OCI-LY7 (cell line): ENCODE data around the gene MEST. TPM values are rescaled to one million over a fixed set of nuclear protein-coding genes. Genes with fewer than 3 reads are reported as not detected.
A peak's percentile ranks its signal among the peaks of the same experiment; 100 is the strongest.

Source experiments
- BruUV-seq: library from RNA; stranded (reverse); fragments of 400-500 nt; replicated peaks from 2 replicates; lab custom pipeline; 2021; lab: Mats Ljungman, UMichigan
- CTCF ChIA-PET: fragments of 300-600 bp; sonication (Branson Sonifier 250); formaldehyde crosslinking; loops from one replicate; lab custom pipeline; 2022; ENCODE audit warnings: antibody characterized with exemption; ENCODE audit not compliant: unreplicated experiment; lab: Charles Lee
- POLR2A ChIA-PET: fragments of 300-600 bp; sonication (Branson Sonifier 250); formaldehyde crosslinking; loops from one replicate; lab custom pipeline; 2022; ENCODE audit warnings: antibody characterized with exemption; lab: Charles Lee
- DNase-seq: peaks from one replicate; pipeline ENCODE4 v3.0.0-alpha.2; 2015; ENCODE audit warnings: low spot score
- H2AFZ ChIP-seq: fragments of 200-600 bp; sonication (generic), shearing (Covaris generic); 2 replicates; pipeline ENCODE4 v1.6.1; 2014; ENCODE audit warnings: mild to moderate bottlenecking, antibody characterized with exemption, low read length, moderate library complexity
- H3K27ac ChIP-seq: fragments of 200-600 bp; sonication (generic); 2 replicates; pipeline ENCODE4 v1.5.1; 2014; ENCODE audit warnings: mixed run types, low read depth, mild to moderate bottlenecking, moderate library complexity, low read length, inconsistent platforms; ENCODE audit not compliant: poor library complexity, severe bottlenecking
- H3K36me3 ChIP-seq: fragments of 200-600 bp; sonication (generic); 2 replicates; pipeline ENCODE4 v1.6.1; 2014; ENCODE audit warnings: mild to moderate bottlenecking, antibody characterized with exemption, low read length, moderate library complexity, mixed read lengths; ENCODE audit not compliant: insufficient read depth
- H3K4me1 ChIP-seq: fragments of 200-600 bp; sonication (generic); 2 replicates; pipeline ENCODE4 v1.5.1; 2014; ENCODE audit warnings: mild to moderate bottlenecking, low read length; ENCODE audit not compliant: insufficient read depth, poor library complexity, severe bottlenecking
- H3K4me2 ChIP-seq: fragments of 200-600 bp; sonication (generic); 2 replicates; pipeline ENCODE4 v1.6.1; 2014; ENCODE audit warnings: mild to moderate bottlenecking, low read length
- H3K4me3 ChIP-seq: fragments of 200-600 bp; sonication (generic); 2 replicates; pipeline ENCODE4 v1.5.1; 2014; ENCODE audit warnings: mild to moderate bottlenecking, low read depth, low read length; ENCODE audit not compliant: poor library complexity, severe bottlenecking
- H3K79me2 ChIP-seq: fragments of 200-600 bp; sonication (generic); 2 replicates; pipeline ENCODE4 v1.6.1; 2016; ENCODE audit warnings: low read depth, mild to moderate bottlenecking, low read length, moderate library complexity, mixed read lengths; ENCODE audit not compliant: insufficient read depth
- H3K9me2 ChIP-seq: fragments of 200-600 bp; sonication (generic); 2 replicates; pipeline ENCODE4 v1.6.1; 2016; ENCODE audit warnings: mild to moderate bottlenecking, low read length, mixed read lengths; ENCODE audit not compliant: insufficient read depth
- H3K9me3 ChIP-seq: fragments of 200-600 bp; sonication (generic); 2 replicates; pipeline ENCODE4 v1.6.1; 2014; ENCODE audit warnings: mild to moderate bottlenecking, mixed run types, low read length, mixed read lengths
- H4K20me1 ChIP-seq: fragments of 200-600 bp; sonication (generic); 2 replicates; pipeline ENCODE4 v1.6.1; 2014; ENCODE audit warnings: mild to moderate bottlenecking, antibody characterized with exemption, low read length, moderate library complexity, mixed read lengths; ENCODE audit not compliant: insufficient read depth
- EZH2phosphoT487 ChIP-seq: fragments of 200-600 bp; sonication (generic); IDR thresholded peaks from 2 replicates; pipeline ENCODE4 v1.6.1; 2018; ENCODE audit warnings: low read depth, borderline replicate concordance, mild to moderate bottlenecking, mixed run types, antibody characterized with exemption, low read length, moderate library complexity, mixed read lengths
- intact Hi-C: fragments of 100-400 bp; cut with micrococcal nuclease; formaldehyde crosslinking; loops from one replicate; pipeline ENCODE4 v1.10.0; 2022; ENCODE audit not compliant: unreplicated experiment
- total RNA-seq, 2 experiments: library from RNA; depleted of rRNA in 1 of 2; stranded (reverse); fragments of >200 nt in 1 of 2; shearing (Covaris generic) in 1 of 2; gene quantifications; 2 replicates each; pipeline ENCODE4 v1.2.3, GENCODE V29; 2014 to 2022
- TF ChIP-seq, protein P1 (sequence below): fragments of 200-600 bp; sonication (generic); conservative IDR thresholded peaks from 2 replicates; pipeline ENCODE4 v1.5.1; 2014; ENCODE audit warnings: mild to moderate bottlenecking, antibody characterized with exemption, low read length, moderate library complexity, mixed read lengths

Gene MEST
- total RNA-seq, 2 experiments from 2014 or later, result 1.5 to 5.2 TPM

DNA sequence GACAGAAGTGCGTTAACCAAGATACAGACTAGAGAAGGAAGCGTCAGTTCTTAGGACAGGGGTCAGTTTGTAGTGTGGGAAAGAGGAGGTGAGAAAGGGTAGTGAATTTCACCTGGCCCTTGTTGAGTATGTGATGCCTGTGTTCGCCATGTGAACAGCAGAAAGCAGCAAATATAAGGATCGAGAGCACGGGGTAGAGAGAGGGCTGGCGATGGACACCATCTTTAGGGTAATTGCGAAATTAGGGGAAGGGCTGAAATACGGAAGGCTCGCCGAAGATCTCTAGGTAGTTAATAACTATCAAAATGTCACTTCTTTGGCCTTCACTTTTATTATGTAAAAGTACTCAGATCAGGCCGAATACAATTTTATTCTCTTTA lies 6.2 kb upstream of the MEST start:
- intact Hi-C loops, result no loop called here
- DNase-seq, result no peak
- Histone ChIP-seq H2AFZ (peak overlapping the region; percentile 72; the same call in 1 of the 2 replicates), H3K4me3 (peak overlapping the region; percentile 51), H3K9me2 (no peaks in the 10 kb centered on the region), H3K9me3 (no peaks in the 10 kb centered on the region), H3K36me3 (no peaks in the 10 kb centered on the region), H3K79me2 (no peaks in the 10 kb centered on the region), H3K4me1 (peaks cover 5% of the 10 kb centered on the region), H3K27ac (no peak overlapping the region), H3K4me2 (peak overlapping the region; percentile 58; the same call in 1 of the 2 replicates), H4K20me1 (no peaks in the 10 kb centered on the region)
- CTCF ChIA-PET, result no interaction called here
- no TSS peak for BruUV-seq
- POLR2A ChIA-PET, result no interaction called here
- TF ChIP-seq, protein P1, sequence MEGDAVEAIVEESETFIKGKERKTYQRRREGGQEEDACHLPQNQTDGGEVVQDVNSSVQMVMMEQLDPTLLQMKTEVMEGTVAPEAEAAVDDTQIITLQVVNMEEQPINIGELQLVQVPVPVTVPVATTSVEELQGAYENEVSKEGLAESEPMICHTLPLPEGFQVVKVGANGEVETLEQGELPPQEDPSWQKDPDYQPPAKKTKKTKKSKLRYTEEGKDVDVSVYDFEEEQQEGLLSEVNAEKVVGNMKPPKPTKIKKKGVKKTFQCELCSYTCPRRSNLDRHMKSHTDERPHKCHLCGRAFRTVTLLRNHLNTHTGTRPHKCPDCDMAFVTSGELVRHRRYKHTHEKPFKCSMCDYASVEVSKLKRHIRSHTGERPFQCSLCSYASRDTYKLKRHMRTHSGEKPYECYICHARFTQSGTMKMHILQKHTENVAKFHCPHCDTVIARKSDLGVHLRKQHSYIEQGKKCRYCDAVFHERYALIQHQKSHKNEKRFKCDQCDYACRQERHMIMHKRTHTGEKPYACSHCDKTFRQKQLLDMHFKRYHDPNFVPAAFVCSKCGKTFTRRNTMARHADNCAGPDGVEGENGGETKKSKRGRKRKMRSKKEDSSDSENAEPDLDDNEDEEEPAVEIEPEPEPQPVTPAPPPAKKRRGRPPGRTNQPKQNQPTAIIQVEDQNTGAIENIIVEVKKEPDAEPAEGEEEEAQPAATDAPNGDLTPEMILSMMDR, result no peak
- no peak for TF ChIP-seq EZH2phosphoT487

DNA sequence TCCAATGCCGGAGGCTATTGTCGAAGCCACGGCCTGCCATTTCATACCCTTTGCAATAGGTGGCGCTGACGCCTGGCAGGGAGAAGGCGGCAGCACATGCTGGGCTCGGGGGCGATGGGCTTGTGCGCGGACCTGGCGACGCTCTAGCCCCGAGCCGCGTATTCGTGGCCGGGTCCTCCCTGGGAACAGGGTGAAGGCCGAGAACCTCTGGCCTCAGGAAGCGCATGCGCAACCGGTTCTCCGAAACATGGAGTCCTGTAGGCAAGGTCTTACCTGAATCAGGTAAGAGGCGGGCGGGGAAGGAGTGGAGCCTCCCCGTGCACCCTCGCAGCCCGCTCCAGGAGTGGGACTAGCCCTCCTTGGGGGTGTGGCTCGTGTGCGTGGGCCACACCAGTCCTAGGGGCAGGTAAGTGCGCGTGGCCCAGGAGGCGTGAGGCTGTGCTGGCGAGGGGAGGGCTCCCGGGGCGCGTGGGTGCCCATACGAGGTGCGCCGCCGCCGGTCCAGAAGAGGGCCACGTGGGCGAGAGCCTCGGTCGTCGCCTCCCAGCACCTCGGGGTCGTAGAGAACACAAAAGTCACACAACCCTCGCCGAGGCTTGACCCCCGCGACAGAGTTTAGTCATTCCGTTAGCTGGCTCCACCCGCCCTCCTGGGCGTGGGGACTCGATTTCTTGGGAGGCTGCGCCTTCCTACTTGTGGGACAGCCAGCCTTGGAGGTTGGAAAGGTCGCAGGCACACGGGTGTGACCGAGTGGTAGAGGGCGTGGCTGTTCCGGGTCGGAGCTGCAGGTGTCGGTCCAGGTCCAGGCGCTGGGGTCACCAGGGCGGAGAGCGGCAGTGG lies 5.6 kb upstream of the MEST start:
- peak; percentile 69 for DNase-seq
- TF ChIP-seq EZH2phosphoT487, result no peak
- TF ChIP-seq, protein P1, result peak; percentile 78
- H3K9me2 ChIP-seq, result no peaks in the 10 kb centered on the region
- no peaks in the 10 kb centered on the region for H3K36me3 ChIP-seq
- POLR2A ChIA-PET, result interaction anchor here (0.5 to 1.1 kb wide), 2 partner anchors 78 to 1134 kb away, joined by 3 to 5 read pairs; no protein-coding TSS in a partner anchor
- intact Hi-C loops, result no loop called here
- BruUV-seq, result no TSS peak
- H3K9me3 ChIP-seq, result no peaks in the 10 kb centered on the region
- H3K4me3 ChIP-seq, result peak overlapping the region; percentile 51
- no peaks in the 10 kb centered on the region for H3K79me2 ChIP-seq
- H3K4me2 ChIP-seq, result peak overlapping the region; percentile 58; the same call in 1 of the 2 replicates
- H4K20me1 ChIP-seq, result no peaks in the 10 kb centered on the region
- CTCF ChIA-PET, result no interaction called here
- H3K4me1 ChIP-seq, result peaks cover 5% of the 10 kb centered on the region
- peak overlapping the region; percentile 72 for H2AFZ ChIP-seq
- no peak overlapping the region for H3K27ac ChIP-seq

DNA sequence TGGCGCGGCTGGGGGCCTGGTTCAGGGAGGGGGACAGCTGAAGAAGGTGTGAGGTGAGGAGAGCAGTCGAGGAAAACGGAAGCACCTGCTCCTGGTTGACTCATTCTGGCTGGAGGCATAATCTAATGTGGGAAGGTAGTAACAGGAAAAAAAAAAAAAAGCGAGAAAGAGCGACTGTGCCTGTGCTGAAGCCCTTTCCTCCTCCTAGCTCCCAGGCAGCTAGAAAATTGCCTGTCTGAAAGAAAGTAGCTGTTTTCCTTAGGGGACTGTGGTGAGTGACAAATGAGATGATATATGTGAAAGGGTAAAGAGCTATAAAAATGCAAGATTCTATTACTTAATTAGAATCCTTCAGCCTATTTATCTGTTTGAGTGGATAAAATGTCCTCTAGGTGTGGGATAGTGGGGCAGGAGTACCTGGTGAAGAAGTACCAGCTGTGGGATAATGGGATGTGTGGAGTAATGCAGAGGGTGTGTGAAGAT lies 4.9 kb upstream of the MEST start:
- peak overlapping the region; percentile 58; the same call in 1 of the 2 replicates for H3K4me2 ChIP-seq
- H2AFZ ChIP-seq, result peak overlapping the region; percentile 72; the same call in 1 of the 2 replicates
- intact Hi-C loops, result no loop called here
- no peak overlapping the region for H3K27ac ChIP-seq
- CTCF ChIA-PET, result no interaction called here
- no peaks in the 10 kb centered on the region for H3K79me2 ChIP-seq
- H4K20me1 ChIP-seq, result no peaks in the 10 kb centered on the region
- H3K9me3 ChIP-seq, result no peaks in the 10 kb centered on the region
- POLR2A ChIA-PET, result interaction anchor here (0.5 to 1.8 kb wide), 4 partner anchors 29 to 1134 kb away, joined by 3 to 5 read pairs (median 4); no protein-coding TSS in a partner anchor
- no peaks in the 10 kb centered on the region for H3K9me2 ChIP-seq
- BruUV-seq, result no TSS peak
- TF ChIP-seq EZH2phosphoT487, result no peak
- TF ChIP-seq, protein P1, result no peak
- H3K4me3 ChIP-seq, result peak overlapping the region; percentile 51
- no peaks in the 10 kb centered on the region for H3K36me3 ChIP-seq
- DNase-seq, result no peak
- peaks cover 5% of the 10 kb centered on the region for H3K4me1 ChIP-seq
